ENCODE measurements around the gene TRIM24. TPM values are rescaled to one million over a fixed set of nuclear protein-coding genes. Genes with fewer than 3 reads are reported as not detected.
"Not testable (repeated sequence)": the region's sequence is repeated elsewhere in the genome, so short reads cannot be mapped to it uniquely, and the experiment has no call there.

The TRIM24 gene
- total RNA-seq, 1 donor from 2014 or later = 15.7 TPM

GRCh38 chr7:138512092-138512858 lies 52.2 kb downstream of the TRIM24 start:
- H3K4me3 Mint-ChIP-seq = no peak overlapping the region
- intact Hi-C loops (cut with micrococcal nuclease) = no loop called here
- H3K4me1 Mint-ChIP-seq (ENCODE audit: low read depth) = peaks cover 8% of the 10 kb centered on the region
- no peaks in the 10 kb centered on the region for H3K27me3 Mint-ChIP-seq (ENCODE audit: insufficient read depth)
- no peak overlapping the region for H3K27ac Mint-ChIP-seq
- H3K9me3 Mint-ChIP-seq = peaks cover 5% of the 10 kb centered on the region
- no peak for DNase-seq (ENCODE audit: low spot score)
- peaks cover 36% of the 10 kb centered on the region for H3K36me3 Mint-ChIP-seq (ENCODE audit: low read depth)

- H3K36me3 Mint-ChIP-seq (ENCODE audit: low read depth) = peaks cover 38% of the 10 kb centered on the region
- H3K9me3 Mint-ChIP-seq = peaks cover 5% of the 10 kb centered on the region
- H3K4me3 Mint-ChIP-seq = no peak overlapping the region
- H3K27me3 Mint-ChIP-seq (ENCODE audit: insufficient read depth) = no peaks in the 10 kb centered on the region
- peaks cover 8% of the 10 kb centered on the region for H3K4me1 Mint-ChIP-seq (ENCODE audit: low read depth)
- intact Hi-C loops (cut with micrococcal nuclease) = no loop called here
- DNase-seq (ENCODE audit: low spot score) = no peak
- H3K27ac Mint-ChIP-seq = no peak overlapping the region
Measured at GRCh38 chr7:138512885-138513284, 52.8 kb downstream of the TRIM24 start.

- H3K9me3 Mint-ChIP-seq = peaks cover 5% of the 10 kb centered on the region
- H3K4me3 Mint-ChIP-seq = no peak overlapping the region
- H3K27me3 Mint-ChIP-seq (ENCODE audit: insufficient read depth) = no peaks in the 10 kb centered on the region
- H3K36me3 Mint-ChIP-seq (ENCODE audit: low read depth) = peaks cover 33% of the 10 kb centered on the region
- H3K27ac Mint-ChIP-seq = no peak overlapping the region
- intact Hi-C loops (cut with micrococcal nuclease) = no loop called here
- DNase-seq (ENCODE audit: low spot score) = no peak
- peaks cover 3% of the 10 kb centered on the region for H3K4me1 Mint-ChIP-seq (ENCODE audit: low read depth)
Measured at GRCh38 chr7:138513344-138513871, 53.3 kb downstream of the TRIM24 start.

GRCh38 chr7:138514044-138514443 lies 54.0 kb downstream of the TRIM24 start:
- H3K36me3 Mint-ChIP-seq (ENCODE audit: low read depth) = peaks cover 35% of the 10 kb centered on the region
- no peak overlapping the region for H3K27ac Mint-ChIP-seq
- H3K4me3 Mint-ChIP-seq = no peak overlapping the region
- no peaks in the 10 kb centered on the region for H3K4me1 Mint-ChIP-seq (ENCODE audit: low read depth)
- H3K9me3 Mint-ChIP-seq = peaks cover 5% of the 10 kb centered on the region
- no peaks in the 10 kb centered on the region for H3K27me3 Mint-ChIP-seq (ENCODE audit: insufficient read depth)
- intact Hi-C loops (cut with micrococcal nuclease) = no loop called here
- DNase-seq (ENCODE audit: low spot score) = no peak

GRCh38 chr7:138515001-138515528 lies 55.0 kb downstream of the TRIM24 start:
- H3K36me3 Mint-ChIP-seq (ENCODE audit: low read depth) = peaks cover 39% of the 10 kb centered on the region
- H3K4me3 Mint-ChIP-seq = no peak overlapping the region
- H3K4me1 Mint-ChIP-seq (ENCODE audit: low read depth) = no peaks in the 10 kb centered on the region
- no peak overlapping the region for H3K27ac Mint-ChIP-seq
- H3K27me3 Mint-ChIP-seq (ENCODE audit: insufficient read depth) = no peaks in the 10 kb centered on the region
- peaks cover 5% of the 10 kb centered on the region for H3K9me3 Mint-ChIP-seq
- no peak for DNase-seq (ENCODE audit: low spot score)
- intact Hi-C loops (cut with micrococcal nuclease) = no loop called here

- Mint-ChIP-seq H3K9me3 (no peaks in the 10 kb centered on the region), H3K27ac (no peak overlapping the region), H3K4me1 (ENCODE audit: low read depth) (no peaks in the 10 kb centered on the region), H3K4me3 (no peak overlapping the region), H3K36me3 (ENCODE audit: low read depth) (peaks cover 36% of the 10 kb centered on the region), H3K27me3 (ENCODE audit: insufficient read depth) (no peaks in the 10 kb centered on the region)
- DNase-seq (ENCODE audit: low spot score) = no peak
- intact Hi-C loops (cut with micrococcal nuclease) = no loop called here
Measured at GRCh38 chr7:138519061-138519798, 59.2 kb downstream of the TRIM24 start.

GRCh38 chr7:138520742-138521141 lies 60.7 kb downstream of the TRIM24 start:
- Mint-ChIP-seq H3K27me3 (ENCODE audit: insufficient read depth) (no peaks in the 10 kb centered on the region), H3K9me3 (peaks cover 6% of the 10 kb centered on the region), H3K27ac (peak overlapping the region; percentile 14), H3K4me1 (ENCODE audit: low read depth) (no peaks in the 10 kb centered on the region), H3K36me3 (ENCODE audit: low read depth) (peaks cover 37% of the 10 kb centered on the region), H3K4me3 (no peak overlapping the region)
- intact Hi-C loops (cut with micrococcal nuclease) = loop anchor here (5.0 kb wide), 1 partner anchor 43 kb away; no protein-coding TSS in a partner anchor
- no peak for DNase-seq (ENCODE audit: low spot score)

- no peaks in the 10 kb centered on the region for H3K27me3 Mint-ChIP-seq (ENCODE audit: insufficient read depth)
- H3K4me3 Mint-ChIP-seq = no peak overlapping the region
- peaks cover 17% of the 10 kb centered on the region for H3K9me3 Mint-ChIP-seq
- no peaks in the 10 kb centered on the region for H3K4me1 Mint-ChIP-seq (ENCODE audit: low read depth)
- intact Hi-C loops (cut with micrococcal nuclease) = loop anchor here (5.0 kb wide), 1 partner anchor 45 kb away; no protein-coding TSS in a partner anchor
- DNase-seq (ENCODE audit: low spot score) = no peak
- peaks cover 42% of the 10 kb centered on the region for H3K36me3 Mint-ChIP-seq (ENCODE audit: low read depth)
- H3K27ac Mint-ChIP-seq = no peak overlapping the region
Measured at GRCh38 chr7:138521837-138522461, 61.9 kb downstream of the TRIM24 start.

- intact Hi-C loops (cut with micrococcal nuclease) = loop anchor here (5.0 kb wide), 1 partner anchor 47 kb away; no protein-coding TSS in a partner anchor
- Mint-ChIP-seq H3K4me3 (no peak overlapping the region), H3K9me3 (peaks cover 29% of the 10 kb centered on the region), H3K36me3 (ENCODE audit: low read depth) (peaks cover 49% of the 10 kb centered on the region), H3K27ac (no peak overlapping the region), H3K4me1 (ENCODE audit: low read depth) (no peaks in the 10 kb centered on the region), H3K27me3 (ENCODE audit: insufficient read depth) (no peaks in the 10 kb centered on the region)
- DNase-seq (ENCODE audit: low spot score) = no peak
Measured at GRCh38 chr7:138524259-138524658, 64.2 kb downstream of the TRIM24 start.

GRCh38 chr7:138525757-138526156 lies 65.7 kb downstream of the TRIM24 start:
- DNase-seq (ENCODE audit: low spot score) = no peak
- no peak overlapping the region for H3K4me3 Mint-ChIP-seq
- peaks cover 38% of the 10 kb centered on the region for H3K9me3 Mint-ChIP-seq
- peaks cover 44% of the 10 kb centered on the region for H3K36me3 Mint-ChIP-seq (ENCODE audit: low read depth)
- no peaks in the 10 kb centered on the region for H3K4me1 Mint-ChIP-seq (ENCODE audit: low read depth)
- no peaks in the 10 kb centered on the region for H3K27me3 Mint-ChIP-seq (ENCODE audit: insufficient read depth)
- H3K27ac Mint-ChIP-seq = no peak overlapping the region
- intact Hi-C loops (cut with micrococcal nuclease) = no loop called here

GRCh38 chr7:138527746-138528223 lies 67.7 kb downstream of the TRIM24 start:
- Mint-ChIP-seq H3K9me3 (peaks cover 43% of the 10 kb centered on the region), H3K27ac (no peak overlapping the region), H3K36me3 (ENCODE audit: low read depth) (peaks cover 49% of the 10 kb centered on the region), H3K27me3 (ENCODE audit: insufficient read depth) (no peaks in the 10 kb centered on the region), H3K4me1 (ENCODE audit: low read depth) (no peaks in the 10 kb centered on the region), H3K4me3 (no peak overlapping the region)
- DNase-seq (ENCODE audit: low spot score) = no peak
- intact Hi-C loops (cut with micrococcal nuclease) = no loop called here

GRCh38 chr7:138536833-138537232 lies 76.8 kb downstream of the TRIM24 start:
- not testable (repeated sequence) for H3K27me3 Mint-ChIP-seq (ENCODE audit: insufficient read depth); H3K27ac Mint-ChIP-seq; H3K4me3 Mint-ChIP-seq

More at GRCh38 chr7:138536833-138537232, 76.8 kb downstream of the TRIM24 start:
- H3K36me3 Mint-ChIP-seq (ENCODE audit: low read depth) = peaks cover 51% of the 10 kb centered on the region
- intact Hi-C loops (cut with micrococcal nuclease); DNase-seq (ENCODE audit: low spot score); H3K4me1 Mint-ChIP-seq (ENCODE audit: low read depth): not testable (repeated sequence)
- H3K9me3 Mint-ChIP-seq = peaks cover 10% of the 10 kb centered on the region

All from activated T-helper 1 cell treated with anti-CD3 and anti-CD28 coated beads, Interleukin-12 subunit alpha, Interleukin-12 subunit beta, Interleukin-2, Interleukin-4 antibody, amounts not matched to agents 30 ng/mL and 10 ng/mL and 1 ng/mL, durations not matched to agents 14 hours and 24 hours and 36 hours (primary cell).